IPS DF 6.9 (cell line): ENCODE data around the gene GRIA3.
A peak's percentile ranks its signal among the peaks of the same experiment; 100 is the strongest.
"Not testable (repeated sequence)": the region's sequence is repeated elsewhere in the genome, so short reads cannot be mapped to it uniquely, and the experiment has no call there.

ENCODE experiments used
- DNase-seq: peaks from one replicate; pipeline ENCODE4 v3.0.0-alpha.2; 2013; ENCODE audit warnings: low read depth, low spot score
- H3K27ac ChIP-seq: one replicate; pipeline ENCODE4 v1.5.1; 2013; ENCODE audit warnings: low read length, control low read depth
- H3K27me3 ChIP-seq: 2 replicates; pipeline ENCODE4 v1.6.1; 2013; ENCODE audit warnings: mild to moderate bottlenecking, low read length; ENCODE audit not compliant: control insufficient read depth, insufficient read depth
- H3K36me3 ChIP-seq: 2 replicates; pipeline ENCODE4 v1.6.1; 2013; ENCODE audit warnings: low read length; ENCODE audit not compliant: control insufficient read depth, insufficient read depth
- H3K4me1 ChIP-seq: 2 replicates; pipeline ENCODE4 v1.6.1; 2013; ENCODE audit warnings: low read length; ENCODE audit not compliant: control insufficient read depth, insufficient read depth
- H3K4me3 ChIP-seq: 2 replicates; pipeline ENCODE4 v1.5.1; 2013; ENCODE audit warnings: mild to moderate bottlenecking, low read length
- H3K9me3 ChIP-seq: 2 replicates; pipeline ENCODE4 v1.6.1; 2013; ENCODE audit warnings: low read length, inconsistent platforms; ENCODE audit not compliant: control insufficient read depth, insufficient read depth
- WGBS: extraction: QIAGEN DNeasy Blood & Tissue Kit; methylation state at CpG from one replicate; pipeline ENCODE4 v1.1.7; 2013; ENCODE audit warnings: mixed read lengths, missing lambda C conversion rate; ENCODE audit not compliant: insufficient read length, insufficient coverage; 5-methylcytosine and 5-hydroxymethylcytosine counted together

GRIA3 gene

GRCh38 chrX:123439926-123440325 lies 255.8 kb downstream of the GRIA3 start:
- not testable (repeated sequence) for H3K27ac ChIP-seq, H3K4me1 ChIP-seq, H3K4me3 ChIP-seq, H3K27me3 ChIP-seq, H3K36me3 ChIP-seq, DNase-seq, H3K9me3 ChIP-seq
- no CpG with 5 or more reads among the region's 3 CpGs for WGBS

DNA sequence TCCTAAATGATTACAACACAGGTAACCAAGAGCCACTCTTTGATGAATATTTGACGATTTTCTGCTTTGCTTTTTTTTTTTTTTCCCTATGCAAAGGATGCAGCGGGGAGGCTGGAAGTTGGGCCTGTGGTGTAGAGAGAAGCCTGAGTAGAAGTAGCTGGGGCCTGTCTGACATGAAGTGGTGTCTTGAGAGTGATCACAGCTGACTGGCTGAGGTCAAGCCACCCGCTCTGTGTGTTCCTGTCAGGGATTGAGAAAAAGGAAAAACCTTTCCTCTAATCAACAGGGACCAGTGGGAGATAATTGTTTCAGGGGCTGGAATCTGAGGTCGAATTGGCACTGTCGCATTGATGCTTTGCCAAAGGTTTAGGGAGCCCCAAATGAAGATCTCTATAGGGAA lies 258.7 kb downstream of the GRIA3 start:
- no peak for DNase-seq
- Histone ChIP-seq H3K9me3 (no peaks in the 10 kb centered on the region), H3K36me3 (no peaks in the 10 kb centered on the region), H3K27ac (no peak overlapping the region), H3K27me3 (no peaks in the 10 kb centered on the region), H3K4me1 (no peaks in the 10 kb centered on the region), H3K4me3 (no peak overlapping the region)
- no CpG with 5 or more reads among the region's 5 CpGs for WGBS

GRCh38 chrX:123447506-123447905 lies 263.4 kb downstream of the GRIA3 start:
- Histone ChIP-seq H3K9me3 (no peaks in the 10 kb centered on the region), H3K27ac (no peak overlapping the region), H3K4me3 (no peak overlapping the region), H3K4me1 (no peaks in the 10 kb centered on the region), H3K27me3 (no peaks in the 10 kb centered on the region), H3K36me3 (no peaks in the 10 kb centered on the region)
- WGBS = no CpG with 5 or more reads among the region's 3 CpGs
- DNase-seq = no peak

GRCh38 chrX:123449335-123449734 lies 265.3 kb downstream of the GRIA3 start:
- no peaks in the 10 kb centered on the region for H3K36me3 ChIP-seq
- no peak overlapping the region for H3K27ac ChIP-seq
- no peak for DNase-seq
- no peak overlapping the region for H3K4me3 ChIP-seq
- H3K9me3 ChIP-seq = no peaks in the 10 kb centered on the region
- no peaks in the 10 kb centered on the region for H3K4me1 ChIP-seq
- H3K27me3 ChIP-seq = no peaks in the 10 kb centered on the region
- no CpG with 5 or more reads among the region's 4 CpGs for WGBS

GRCh38 chrX:123450222-123450621 lies 266.1 kb downstream of the GRIA3 start:
- Histone ChIP-seq H3K4me1 (no peaks in the 10 kb centered on the region), H3K9me3 (no peaks in the 10 kb centered on the region), H3K4me3 (no peak overlapping the region), H3K27ac (no peak overlapping the region), H3K27me3 (no peaks in the 10 kb centered on the region), H3K36me3 (no peaks in the 10 kb centered on the region)
- DNase-seq = peak; percentile 2
- WGBS = no CpG with 5 or more reads among the region's 3 CpGs

- no peak overlapping the region for H3K4me3 ChIP-seq
- H3K9me3 ChIP-seq = no peaks in the 10 kb centered on the region
- no peak overlapping the region for H3K27ac ChIP-seq
- no peaks in the 10 kb centered on the region for H3K27me3 ChIP-seq
- DNase-seq = no peak
- no CpG with 5 or more reads among the region's 1 CpG for WGBS
- no peaks in the 10 kb centered on the region for H3K36me3 ChIP-seq
- no peaks in the 10 kb centered on the region for H3K4me1 ChIP-seq
Measured at GRCh38 chrX:123454712-123455431, 270.8 kb downstream of the GRIA3 start.

- H3K27ac ChIP-seq = no peak overlapping the region
- no peaks in the 10 kb centered on the region for H3K27me3 ChIP-seq
- no peak overlapping the region for H3K4me3 ChIP-seq
- no peaks in the 10 kb centered on the region for H3K9me3 ChIP-seq
- no CpG with 5 or more reads among the region's 1 CpG for WGBS
- DNase-seq = no peak
- no peaks in the 10 kb centered on the region for H3K36me3 ChIP-seq
- H3K4me1 ChIP-seq = no peaks in the 10 kb centered on the region
Measured at GRCh38 chrX:123455693-123456092, 271.6 kb downstream of the GRIA3 start.

GRCh38 chrX:123464709-123465108 lies 280.6 kb downstream of the GRIA3 start:
- Histone ChIP-seq H3K27ac (no peak overlapping the region), H3K4me1 (no peaks in the 10 kb centered on the region), H3K36me3 (no peaks in the 10 kb centered on the region), H3K27me3 (no peaks in the 10 kb centered on the region), H3K4me3 (no peak overlapping the region), H3K9me3 (no peaks in the 10 kb centered on the region)
- no CpG with 5 or more reads among the region's 10 CpGs for WGBS
- DNase-seq = no peak

DNA sequence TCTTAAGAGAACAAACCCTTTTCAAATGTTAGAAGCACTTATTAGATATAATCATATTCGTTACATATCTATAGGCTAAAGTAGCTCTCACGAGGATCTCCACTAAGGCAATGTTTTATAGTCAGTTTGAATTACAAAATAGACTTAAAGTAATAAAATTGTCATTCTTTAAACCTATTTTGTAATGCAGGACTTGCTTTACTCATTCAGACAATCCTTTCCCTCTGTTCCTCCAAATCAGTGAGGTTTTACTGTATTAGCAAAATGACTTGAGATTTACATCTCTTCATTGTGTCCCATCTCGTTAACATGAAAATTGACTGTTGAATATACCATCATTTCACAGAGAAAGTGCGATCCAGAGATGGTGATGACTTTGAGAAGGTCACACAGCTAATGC lies 284.4 kb downstream of the GRIA3 start:
- Histone ChIP-seq H3K4me1 (no peaks in the 10 kb centered on the region), H3K4me3 (no peak overlapping the region), H3K27ac (no peak overlapping the region), H3K9me3 (no peaks in the 10 kb centered on the region), H3K27me3 (no peaks in the 10 kb centered on the region), H3K36me3 (no peaks in the 10 kb centered on the region)
- no CpG with 5 or more reads among the region's 4 CpGs for WGBS
- DNase-seq = no peak

GRCh38 chrX:123475068-123475724 lies 291.1 kb downstream of the GRIA3 start:
- Histone ChIP-seq H3K27me3 (no peaks in the 10 kb centered on the region), H3K4me3 (no peak overlapping the region), H3K4me1 (no peaks in the 10 kb centered on the region), H3K36me3 (no peaks in the 10 kb centered on the region), H3K9me3 (no peaks in the 10 kb centered on the region), H3K27ac (no peak overlapping the region)
- DNase-seq = no peak
- no CpG with 5 or more reads among the region's 2 CpGs for WGBS
